B cell (primary cell): ENCODE measurements around the gene LMNTD2. TPM values are rescaled to one million over a fixed set of nuclear protein-coding genes. Genes with fewer than 3 reads are reported as not detected.

Experiments
- ATAC-seq: fragments of 200-7000 bp; cut with Tn5 transposase; one replicate; pipeline ENCODE4 v1.10.0; 2021; ENCODE audit warnings: low read depth, mild to moderate bottlenecking, moderate number of reproducible peaks, moderate library complexity
- CTCF ChIA-PET: fragments of 350-600 bp; sonication (Branson Sonifier 250); formaldehyde crosslinking; loops from one replicate; lab custom pipeline; 2021; ENCODE audit warnings: antibody characterized with exemption, inconsistent platforms; lab: Charles Lee
- POLR2A ChIA-PET: fragments of 350-600 bp; sonication (Branson Sonifier 250); formaldehyde crosslinking; loops from one replicate; lab custom pipeline; 2021; ENCODE audit warnings: antibody characterized with exemption; lab: Charles Lee
- DNase-seq: peaks from one replicate; pipeline ENCODE4 v3.0.0; 2013
- H2AFZ ChIP-seq: 2 replicates; pipeline ENCODE4 v1.6.1; 2012; ENCODE audit warnings: mild to moderate bottlenecking, low read depth, low read length; ENCODE audit not compliant: insufficient read depth, poor library complexity, severe bottlenecking
- H3K27ac ChIP-seq, 2 donors: 1 replicate in 1 of 2; 2 replicates in 1 of 2; pipeline ENCODE4 v1.5.1; 2012 to 2013; ENCODE audit warnings: low read length in 2 of 2, mild to moderate bottlenecking in 2 of 2, moderate library complexity in 1 of 2
- H3K27me3 ChIP-seq, 4 experiments: fragments of 200-600 bp in 1 of 4; sonication (generic) in 1 of 4; replicated peaks in 1 of 4; 1 replicate in 2 of 4; 2 replicates in 2 of 4; pipeline versions ENCODE4 v1.6.1 to v1.7.0; 2013 to 2016; ENCODE audit warnings: low read length in 3 of 4, mild to moderate bottlenecking in 2 of 4, mixed read lengths in 1 of 4, moderate library complexity in 1 of 4; ENCODE audit not compliant: insufficient read depth in 4 of 4, control insufficient read depth in 3 of 4; ENCODE audit errors: control extremely low read depth in 1 of 4
- H3K36me3 ChIP-seq, 2 experiments: replicated peaks in 1 of 2; 1 replicate in 1 of 2; 2 replicates in 1 of 2; pipeline versions ENCODE4 v1.6.1 to v1.7.1; 2013; ENCODE audit warnings: low read length in 1 of 2; ENCODE audit not compliant: insufficient read depth in 2 of 2, control insufficient read depth in 1 of 2; ENCODE audit errors: control extremely low read depth in 1 of 2, extremely low read depth in 1 of 2
- H3K4me1 ChIP-seq, 2 donors: fragments of 200-600 bp in 1 of 2; sonication (generic) in 1 of 2; 1 replicate in 1 of 2; 2 replicates in 1 of 2; pipeline versions ENCODE4 v1.5.1 to v1.6.1; 2013 to 2017; ENCODE audit warnings: low read length in 2 of 2; ENCODE audit not compliant: control insufficient read depth in 2 of 2, insufficient read depth in 2 of 2
- H3K4me2 ChIP-seq: replicated peaks from 2 replicates; pipeline ENCODE3; 2012; ENCODE audit warnings: mild to moderate bottlenecking, low read depth, low read length; ENCODE audit not compliant: poor library complexity, severe bottlenecking
- H3K4me3 ChIP-seq, 5 experiments: fragments of 200-600 bp in 1 of 5; sonication (generic) in 1 of 5; 1 replicate in 3 of 5; 2 replicates in 2 of 5; pipeline versions ENCODE4 v1.5.1 to v1.7.0; 2011 to 2016; ENCODE audit warnings: low read length in 4 of 5, mild to moderate bottlenecking in 4 of 5, low read depth in 2 of 5, control low read depth in 1 of 5, moderate library complexity in 1 of 5; ENCODE audit not compliant: insufficient read depth in 1 of 5; ENCODE audit errors: control extremely low read depth in 1 of 5, extremely low read depth in 1 of 5
- H3K79me2 ChIP-seq: fragments of 200-600 bp; sonication (generic); one replicate; pipeline ENCODE4 v1.6.0; 2016; ENCODE audit warnings: low read length; ENCODE audit not compliant: control insufficient read depth, insufficient read depth
- H3K9ac ChIP-seq: fragments of 200-600 bp; sonication (generic); 2 replicates; pipeline ENCODE4 v1.6.1; 2017; ENCODE audit warnings: mild to moderate bottlenecking, low read length, moderate library complexity
- H3K9me3 ChIP-seq, 3 donors: one replicate each; pipeline versions ENCODE4 v1.6.1 to v1.7.1; 2013; ENCODE audit warnings: low read length in 2 of 3; ENCODE audit not compliant: control insufficient read depth in 2 of 3, insufficient read depth in 1 of 3; ENCODE audit errors: control extremely low read depth in 1 of 3
- H4K20me1 ChIP-seq: 2 replicates; pipeline ENCODE4 v1.6.0; 2012; ENCODE audit warnings: mild to moderate bottlenecking, low read length; ENCODE audit not compliant: insufficient read depth, control insufficient read depth, poor library complexity, severe bottlenecking
- H3K27ac Mint-ChIP-seq: one replicate; pipeline ENCODE4 v1.8.0; 2021; ENCODE audit warnings: mixed read lengths
- H3K27me3 Mint-ChIP-seq: one replicate; pipeline ENCODE4 v1.8.0; 2021; ENCODE audit warnings: mixed read lengths
- H3K4me1 Mint-ChIP-seq: one replicate; pipeline ENCODE4 v1.8.0; 2021; ENCODE audit warnings: mixed read lengths
- H3K4me3 Mint-ChIP-seq: one replicate; pipeline ENCODE4 v1.8.0; 2021; ENCODE audit warnings: mixed read lengths
- H3K9me3 Mint-ChIP-seq: one replicate; pipeline ENCODE4 v1.8.0; 2022; ENCODE audit warnings: mixed read lengths; ENCODE audit not compliant: insufficient read depth
- CTCF ChIP-seq: fragments of 200-600 bp; IDR thresholded peaks from one replicate; pipeline ENCODE4 v1.8.0; 2022; ENCODE audit warnings: antibody characterized with exemption, mild to moderate bottlenecking
- EZH2 ChIP-seq: IDR thresholded peaks from 2 replicates; pipeline ENCODE4 v1.6.1; 2012; ENCODE audit warnings: borderline replicate concordance, low read depth, mild to moderate bottlenecking, moderate library complexity, low read length; ENCODE audit not compliant: insufficient read depth, poor library complexity, severe bottlenecking
- WGBS: methylation state at CpG from one replicate; pipeline ENCODE4 v1.1.5; 2013; ENCODE audit warnings: missing lambda C conversion rate; ENCODE audit not compliant: insufficient coverage; 5-methylcytosine and 5-hydroxymethylcytosine counted together
- intact Hi-C: fragments of 100-400 bp; cut with micrococcal nuclease; formaldehyde crosslinking; loops from one replicate; pipeline ENCODE4 v1.10.0; 2022
- polyA plus RNA-seq: library from polyadenylated mRNA; depleted of rRNA; stranded (reverse); fragments of >200 nt; gene quantifications from 2 replicates; pipeline ENCODE4 v1.2.3, GENCODE V29; 2012
- total RNA-seq, 2 donors: library from RNA; stranded (reverse); fragments of 120-200 nt in 1 of 2; gene quantifications; 1 replicate in 1 of 2; 2 replicates in 1 of 2; pipeline versions ENCODE4 v1.2.3 to v1.2.4, GENCODE V29; 2013 to 2022

LMNTD2 gene
- total and polyA plus RNA-seq, 2 donors (not counting 1 experiment from before 2014, with no cell fraction given), result 21.4 to 29.6 TPM

GRCh38 chr11:568306-569157 is 8.0 kb upstream of the LMNTD2 start:
- Histone ChIP-seq H3K4me2 (peak overlapping the region; percentile 97), H3K27me3 (peaks cover 0 to 6% (median 2%) of the 10 kb centered on the region in 4 experiments), H3K36me3 (no peaks in the 10 kb centered on the region), H3K9ac (peak overlapping the region; percentile 81), H3K27ac (peak overlapping the region; percentile 50 to 67), H3K79me2 (no peaks in the 10 kb centered on the region), H3K9me3 (no peaks in the 10 kb centered on the region), H3K4me3 (peak overlapping the region; percentile 30 to 85 (median 68)), H2AFZ (peak overlapping the region; percentile 74), H3K4me1 (peaks cover 10 to 13% of the 10 kb centered on the region in 2 donors), H4K20me1 (peaks cover 6% of the 10 kb centered on the region)
- H3K27me3 Mint-ChIP-seq, result no peaks in the 10 kb centered on the region
- H3K4me3 Mint-ChIP-seq, result peak overlapping the region; percentile 83
- DNase-seq (peak; percentile 96), ATAC-seq (peak; percentile 91)
- H3K27ac Mint-ChIP-seq, result peak overlapping the region; percentile 37
- under 1% methylated on average over 122 of the region's 123 CpGs for WGBS
- CTCF ChIA-PET, result interaction anchor here (1.4 to 1.7 kb wide), 2 partner anchors 9 to 14 kb away, joined by 4 read pairs; no protein-coding TSS in a partner anchor
- no peaks in the 10 kb centered on the region for H3K9me3 Mint-ChIP-seq
- H3K4me1 Mint-ChIP-seq, result peaks cover 9% of the 10 kb centered on the region
- POLR2A ChIA-PET, result interaction anchor here (0.6 to 2.1 kb wide), 2 partner anchors 33 to 128 kb away, joined by 4 to 10 read pairs; partner anchors contain the start of gene HRAS
- intact Hi-C loops, result loop anchor here (1.0 to 5.0 kb wide), 6 partner anchors 8 to 129 kb away; partner anchors contain the start of genes DEAF1, LMNTD2, LRRC56 and PHRF1
- TF ChIP-seq EZH2 (no peak), CTCF (no peak)
